Glutamatergic neuron (in vitro differentiated cells): Measurements from ENCODE around the gene MDH2. TPM values are rescaled to one million over a fixed set of nuclear protein-coding genes. Genes with fewer than 3 reads are reported as not detected.
"Not testable (repeated sequence)": the region's sequence is repeated elsewhere in the genome, so short reads cannot be mapped to it uniquely, and the experiment has no call there.

ENCODE experiments used
- DNase-seq: peaks from one replicate; pipeline ENCODE4 v3.0.0; 2022
- H3K27ac Mint-ChIP-seq: one replicate; pipeline ENCODE4 v1.8.0; 2020; ENCODE audit warnings: mild to moderate bottlenecking, mixed read lengths, inconsistent platforms; ENCODE audit not compliant: unreplicated experiment
- H3K27me3 Mint-ChIP-seq: one replicate; pipeline ENCODE4 v1.8.0; 2020; ENCODE audit warnings: mild to moderate bottlenecking, moderate library complexity, mixed read lengths, inconsistent platforms; ENCODE audit not compliant: unreplicated experiment
- H3K36me3 Mint-ChIP-seq: one replicate; pipeline ENCODE4 v1.8.0; 2020; ENCODE audit warnings: mild to moderate bottlenecking, mixed read lengths, inconsistent platforms; ENCODE audit not compliant: unreplicated experiment
- H3K4me1 Mint-ChIP-seq: one replicate; pipeline ENCODE4 v1.8.0; 2020; ENCODE audit warnings: mild to moderate bottlenecking, low read depth, mixed read lengths, inconsistent platforms; ENCODE audit not compliant: unreplicated experiment
- H3K4me3 Mint-ChIP-seq: one replicate; pipeline ENCODE4 v1.8.0; 2020; ENCODE audit warnings: mild to moderate bottlenecking, mixed read lengths, inconsistent platforms; ENCODE audit not compliant: unreplicated experiment
- H3K9me3 Mint-ChIP-seq: one replicate; pipeline ENCODE4 v1.8.0; 2020; ENCODE audit warnings: mild to moderate bottlenecking, moderate library complexity, mixed read lengths, inconsistent platforms; ENCODE audit not compliant: unreplicated experiment
- total RNA-seq: library from RNA; stranded (reverse); fragmentation: NEBNext Ultra II Directional; extraction: Animal tissue kit (Norgen Biotek cat#: 25700); gene quantifications from one replicate; pipeline ENCODE4 v1.2.1, GENCODE V29; 2021; ENCODE audit not compliant: unreplicated experiment
- TF ChIP-seq, protein P1 (sequence below): fragments of 200-600 bp; sonication (generic); IDR thresholded peaks from one replicate; pipeline ENCODE4 v1.5.0; 2021; ENCODE audit not compliant: partially characterized antibody, unreplicated experiment

MDH2 gene
- total RNA-seq, 1 donor from 2014 or later, result 126 TPM

DNA sequence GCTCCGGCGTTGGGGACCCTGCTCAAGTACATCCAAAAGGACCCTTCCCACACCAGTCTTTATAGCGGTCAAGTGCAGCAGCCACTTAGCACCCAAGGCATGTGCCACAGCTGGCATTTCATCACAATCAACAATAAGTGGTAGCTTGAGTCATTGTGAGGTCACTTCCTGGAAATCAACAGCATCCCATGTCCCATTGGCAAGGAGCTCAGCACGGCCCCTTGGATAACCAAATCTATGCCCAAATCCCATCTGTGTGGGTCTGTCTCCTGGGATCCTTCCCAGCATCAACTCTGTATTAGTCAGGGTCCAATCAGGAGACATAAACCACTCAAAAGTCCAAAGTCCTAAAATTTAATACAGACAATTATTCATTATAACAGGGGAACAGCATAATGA lies 27.1 kb downstream of the MDH2 start:
- H3K4me1 Mint-ChIP-seq, result no peaks in the 10 kb centered on the region
- H3K27ac Mint-ChIP-seq, result no peak overlapping the region
- no peak overlapping the region for H3K4me3 Mint-ChIP-seq
- TF ChIP-seq, protein P1, sequence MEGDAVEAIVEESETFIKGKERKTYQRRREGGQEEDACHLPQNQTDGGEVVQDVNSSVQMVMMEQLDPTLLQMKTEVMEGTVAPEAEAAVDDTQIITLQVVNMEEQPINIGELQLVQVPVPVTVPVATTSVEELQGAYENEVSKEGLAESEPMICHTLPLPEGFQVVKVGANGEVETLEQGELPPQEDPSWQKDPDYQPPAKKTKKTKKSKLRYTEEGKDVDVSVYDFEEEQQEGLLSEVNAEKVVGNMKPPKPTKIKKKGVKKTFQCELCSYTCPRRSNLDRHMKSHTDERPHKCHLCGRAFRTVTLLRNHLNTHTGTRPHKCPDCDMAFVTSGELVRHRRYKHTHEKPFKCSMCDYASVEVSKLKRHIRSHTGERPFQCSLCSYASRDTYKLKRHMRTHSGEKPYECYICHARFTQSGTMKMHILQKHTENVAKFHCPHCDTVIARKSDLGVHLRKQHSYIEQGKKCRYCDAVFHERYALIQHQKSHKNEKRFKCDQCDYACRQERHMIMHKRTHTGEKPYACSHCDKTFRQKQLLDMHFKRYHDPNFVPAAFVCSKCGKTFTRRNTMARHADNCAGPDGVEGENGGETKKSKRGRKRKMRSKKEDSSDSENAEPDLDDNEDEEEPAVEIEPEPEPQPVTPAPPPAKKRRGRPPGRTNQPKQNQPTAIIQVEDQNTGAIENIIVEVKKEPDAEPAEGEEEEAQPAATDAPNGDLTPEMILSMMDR, result no peak
- no peaks in the 10 kb centered on the region for H3K27me3 Mint-ChIP-seq
- no peaks in the 10 kb centered on the region for H3K36me3 Mint-ChIP-seq
- H3K9me3 Mint-ChIP-seq, result no peaks in the 10 kb centered on the region
- no peak for DNase-seq

DNA sequence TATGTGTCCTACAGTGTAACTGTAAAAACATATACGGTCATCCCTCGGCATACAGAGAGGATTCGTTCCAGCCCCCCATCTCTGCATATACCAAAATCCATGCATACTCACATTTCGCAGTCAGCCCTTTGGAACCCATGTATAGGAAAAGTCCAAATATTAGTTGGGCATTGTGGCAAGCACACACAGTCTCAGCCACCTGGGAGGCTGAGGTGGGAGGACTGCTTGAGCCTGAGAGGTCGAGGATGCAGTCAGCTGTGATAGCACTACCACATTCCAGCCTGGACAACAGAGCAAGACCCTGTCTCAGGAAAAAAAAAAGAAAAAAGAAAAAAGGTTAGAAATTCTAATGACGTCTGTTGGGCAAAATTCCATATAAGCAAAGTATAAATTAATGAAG lies 29.1 kb downstream of the MDH2 start:
- no peaks in the 10 kb centered on the region for H3K27me3 Mint-ChIP-seq
- no peak overlapping the region for H3K4me3 Mint-ChIP-seq
- H3K4me1 Mint-ChIP-seq, result no peaks in the 10 kb centered on the region
- H3K9me3 Mint-ChIP-seq, result no peaks in the 10 kb centered on the region
- H3K36me3 Mint-ChIP-seq, result no peaks in the 10 kb centered on the region
- H3K27ac Mint-ChIP-seq, result no peak overlapping the region
- no peak for DNase-seq
- TF ChIP-seq, protein P1, result no peak

DNA sequence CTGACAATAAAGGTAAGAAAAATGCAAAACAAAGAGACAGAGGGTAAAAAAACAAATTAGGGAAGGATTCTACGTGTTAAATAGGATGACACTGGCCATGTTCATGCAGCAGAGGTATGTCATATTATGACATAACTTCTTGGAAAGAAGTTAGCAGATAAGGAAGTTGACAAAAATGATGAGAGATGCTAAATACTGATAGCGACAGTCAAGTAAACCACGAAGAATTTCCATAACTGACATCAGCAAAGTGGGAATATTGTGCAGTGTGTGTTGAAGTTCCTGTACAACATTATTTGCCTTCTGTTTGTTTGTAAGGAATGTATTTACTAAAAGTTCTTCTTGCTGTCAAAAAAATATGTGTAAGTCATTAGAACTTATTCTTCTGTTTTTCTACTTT lies 29.5 kb downstream of the MDH2 start:
- H3K36me3 Mint-ChIP-seq, result no peaks in the 10 kb centered on the region
- H3K4me1 Mint-ChIP-seq, result no peaks in the 10 kb centered on the region
- no peaks in the 10 kb centered on the region for H3K27me3 Mint-ChIP-seq
- no peak overlapping the region for H3K27ac Mint-ChIP-seq
- H3K9me3 Mint-ChIP-seq, result no peaks in the 10 kb centered on the region
- no peak overlapping the region for H3K4me3 Mint-ChIP-seq
- TF ChIP-seq, protein P1, result no peak
- DNase-seq, result no peak

DNA sequence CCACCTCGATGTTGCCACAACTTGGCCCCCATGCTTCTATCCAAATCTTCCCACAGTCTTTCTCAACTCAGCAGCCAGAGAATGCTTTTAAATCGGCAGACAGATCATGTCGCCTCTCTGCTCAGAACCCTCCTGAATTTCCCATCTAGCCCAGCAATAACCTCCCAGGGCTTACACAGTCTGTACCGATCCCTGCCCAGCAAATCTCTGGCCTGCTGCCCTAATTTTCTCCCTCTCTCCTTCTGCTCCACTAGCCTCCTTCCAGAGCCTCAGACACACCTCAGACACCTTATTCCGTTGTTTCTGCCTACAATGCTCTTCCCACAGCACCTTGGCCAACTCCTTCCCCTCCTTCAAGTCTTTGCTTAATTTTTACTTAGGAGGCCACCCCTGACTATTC lies 32.3 kb downstream of the MDH2 start:
- Mint-ChIP-seq H3K4me3 (no peak overlapping the region), H3K27me3 (no peaks in the 10 kb centered on the region), H3K27ac (no peak overlapping the region), H3K36me3 (no peaks in the 10 kb centered on the region), H3K4me1 (no peaks in the 10 kb centered on the region), H3K9me3 (no peaks in the 10 kb centered on the region)
- TF ChIP-seq, protein P1, result no peak
- no peak for DNase-seq

DNA sequence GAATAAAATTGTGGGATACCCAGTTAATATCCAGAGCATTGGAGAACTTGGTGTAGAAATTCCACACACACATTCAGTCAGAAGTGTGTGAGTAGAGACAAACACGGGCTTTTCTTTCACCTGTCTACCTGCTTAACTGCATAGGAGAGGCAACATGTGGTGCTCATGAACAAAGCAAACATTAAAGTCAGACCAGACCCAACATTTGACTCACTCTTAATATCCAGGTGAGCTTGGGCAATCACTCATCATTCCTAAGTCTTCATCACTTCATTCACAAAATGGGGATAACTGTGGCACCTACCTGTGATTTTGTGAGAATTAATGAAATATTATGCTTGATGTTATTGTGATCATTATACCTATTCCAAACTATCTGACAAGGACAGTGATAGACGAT lies 36.2 kb downstream of the MDH2 start:
- DNase-seq, H3K27me3 Mint-ChIP-seq, H3K27ac Mint-ChIP-seq, H3K4me1 Mint-ChIP-seq, H3K4me3 Mint-ChIP-seq, H3K36me3 Mint-ChIP-seq, H3K9me3 Mint-ChIP-seq: not testable (repeated sequence)

DNA sequence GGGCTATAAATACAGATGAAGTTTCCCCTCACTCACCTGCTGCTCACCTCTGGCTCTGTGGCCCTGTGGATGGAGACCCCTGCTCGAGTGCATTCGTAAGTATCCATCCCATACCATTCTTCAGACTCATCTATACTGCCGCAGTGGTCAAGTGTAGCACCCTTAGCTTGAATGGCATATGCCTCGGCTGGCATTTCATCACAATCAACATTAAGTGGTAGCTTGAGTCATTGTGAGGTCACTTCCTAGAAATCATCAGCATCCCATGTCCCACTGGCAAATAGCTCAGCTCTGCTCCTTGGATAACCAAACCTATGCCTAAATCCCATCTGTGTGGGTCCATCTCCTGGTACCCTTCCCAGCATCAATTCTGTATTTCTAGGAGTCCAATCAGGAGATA lies 38.2 kb downstream of the MDH2 start:
- peaks cover 1% of the 10 kb centered on the region for H3K27me3 Mint-ChIP-seq
- no peak overlapping the region for H3K4me3 Mint-ChIP-seq
- no peaks in the 10 kb centered on the region for H3K36me3 Mint-ChIP-seq
- H3K4me1 Mint-ChIP-seq, result no peaks in the 10 kb centered on the region
- TF ChIP-seq, protein P1, result no peak
- no peaks in the 10 kb centered on the region for H3K9me3 Mint-ChIP-seq
- no peak overlapping the region for H3K27ac Mint-ChIP-seq
- no peak for DNase-seq

DNA sequence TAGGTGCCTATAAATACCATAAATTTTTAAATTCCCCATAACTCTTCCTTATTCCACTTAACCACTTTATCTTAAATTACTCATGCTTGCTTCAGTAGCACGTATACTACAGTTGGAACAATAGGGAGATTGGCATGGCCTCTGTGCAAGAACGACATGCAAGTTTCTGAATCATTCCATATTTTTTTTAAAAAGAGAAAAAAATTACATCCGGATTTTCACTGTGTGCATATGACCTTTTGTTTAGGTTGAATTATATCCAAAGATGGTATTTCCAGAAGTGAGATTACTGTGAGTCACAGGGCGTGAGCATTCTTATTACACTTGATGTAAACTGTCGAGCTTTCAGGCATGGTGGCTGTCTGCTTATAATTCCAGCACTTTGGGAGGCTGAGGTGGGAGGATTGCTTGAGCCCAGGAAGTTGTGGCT lies 39.5 kb downstream of the MDH2 start:
- H3K4me1 Mint-ChIP-seq, H3K9me3 Mint-ChIP-seq, DNase-seq, H3K27me3 Mint-ChIP-seq, H3K36me3 Mint-ChIP-seq, H3K4me3 Mint-ChIP-seq, H3K27ac Mint-ChIP-seq: not testable (repeated sequence)
